ENCODE measurements around the gene CTDSPL2.
"Not testable (repeated sequence)": the region's sequence is repeated elsewhere in the genome, so short reads cannot be mapped to it uniquely, and the experiment has no call there.

CTDSPL2 gene

GRCh38 chr15:44489464-44489863 is 62.0 kb downstream of the CTDSPL2 start:
- no peak for DNase-seq

- no peak for DNase-seq
Measured at GRCh38 chr15:44490622-44491021, 63.2 kb downstream of the CTDSPL2 start.

GRCh38 chr15:44492040-44492439 is 64.6 kb downstream of the CTDSPL2 start:
- DNase-seq: no peak

- DNase-seq: no peak
Measured at GRCh38 chr15:44492672-44493071, 65.2 kb downstream of the CTDSPL2 start.

- no peak for DNase-seq
Measured at GRCh38 chr15:44495562-44495961, 68.1 kb downstream of the CTDSPL2 start.

- DNase-seq: no peak
Measured at GRCh38 chr15:44500555-44500954, 73.1 kb downstream of the CTDSPL2 start.

- no peak for DNase-seq
Measured at GRCh38 chr15:44501768-44502366, 74.4 kb downstream of the CTDSPL2 start.

GRCh38 chr15:44516436-44516835 is 89.0 kb downstream of the CTDSPL2 start:
- no peak for DNase-seq

GRCh38 chr15:44519537-44519936 is 92.1 kb downstream of the CTDSPL2 start:
- no peak for DNase-seq

- no peak for DNase-seq
Measured at GRCh38 chr15:44525018-44525417, 97.6 kb downstream of the CTDSPL2 start.

- no peak for DNase-seq
Measured at GRCh38 chr15:44527241-44527640, 99.8 kb downstream of the CTDSPL2 start.

- no peak for DNase-seq
Measured at GRCh38 chr15:44529864-44530604, 102.6 kb downstream of the CTDSPL2 start.

- DNase-seq: no peak
Measured at GRCh38 chr15:44530653-44531052, 103.2 kb downstream of the CTDSPL2 start.

GRCh38 chr15:44532275-44532674 is 104.8 kb downstream of the CTDSPL2 start:
- DNase-seq: not testable (repeated sequence)

GRCh38 chr15:44532689-44533088 is 105.3 kb downstream of the CTDSPL2 start:
- no peak for DNase-seq

GRCh38 chr15:44535092-44535491 is 107.7 kb downstream of the CTDSPL2 start:
- DNase-seq: no peak

- DNase-seq: peak; percentile 8
Measured at GRCh38 chr15:44535523-44536301, 108.3 kb downstream of the CTDSPL2 start.

GRCh38 chr15:44536302-44536961 is 109.0 kb downstream of the CTDSPL2 start:
- no peak for DNase-seq

GRCh38 chr15:44536962-44537734 is 109.7 kb downstream of the CTDSPL2 start, which contains the start of gene EIF3J:
Gene EIF3J, plus strand, starts transcription at chr15:44537147. Its CDS starts 48 bp downstream, at chr15:44537195.
- DNase-seq: peak; percentile 93

- DNase-seq: no peak
Measured at GRCh38 chr15:44537735-44538240, 110.4 kb downstream of the CTDSPL2 start.

GRCh38 chr15:44541282-44541958 is 114.0 kb downstream of the CTDSPL2 start:
- no peak for DNase-seq

- DNase-seq: no peak
Measured at GRCh38 chr15:44542596-44542995, 115.2 kb downstream of the CTDSPL2 start.

All from activated effector memory CD4-positive, alpha-beta T cell treated with Interleukin-2 at 50 U/mL for 16 hours (primary cell).